Bone marrow (tissue), 2 donors: Measurements from ENCODE around the gene LCMT1.
"Not testable (repeated sequence)": the region's sequence is repeated elsewhere in the genome, so short reads cannot be mapped to it uniquely, and the experiment has no call there.

Experiments used
- DNase-seq, 2 donors: peaks; one replicate each; lab custom pipeline; 2025; lab: John Stamatoyannopoulos, UW

The LCMT1 gene

GRCh38 chr16:25148568-25149215 is 37.1 kb downstream of the LCMT1 start:
- DNase-seq = no peak

- no peak for DNase-seq
Measured at GRCh38 chr16:25151996-25152395, 40.5 kb downstream of the LCMT1 start.

- DNase-seq = peak in 1 of 2 donors; percentile 79
Measured at GRCh38 chr16:25155553-25156460, 44.3 kb downstream of the LCMT1 start.

- DNase-seq = no peak
Measured at GRCh38 chr16:25157271-25157875, 45.8 kb downstream of the LCMT1 start.

DNA sequence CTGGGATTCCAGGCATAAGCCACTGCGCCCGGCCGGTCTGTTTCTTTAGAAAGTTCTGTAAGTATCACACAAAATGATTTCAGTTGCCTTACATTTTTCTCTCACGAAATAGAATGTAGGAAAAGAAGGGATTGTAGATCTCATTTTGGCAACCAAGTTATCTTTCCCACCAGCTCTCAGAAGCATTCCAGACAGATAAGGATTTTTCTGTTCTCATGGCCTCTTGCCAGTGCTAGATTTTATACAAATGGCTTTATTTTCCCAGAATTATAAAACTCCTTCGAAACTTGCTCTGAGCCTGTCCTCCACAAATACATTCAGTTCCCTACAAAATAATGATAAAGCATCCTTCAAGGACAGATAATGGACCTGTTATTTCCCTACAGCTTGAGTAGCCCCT is 46.9 kb downstream of the LCMT1 start:
- DNase-seq = no peak

- no peak for DNase-seq
Measured at GRCh38 chr16:25161753-25162367, 50.3 kb downstream of the LCMT1 start.

- no peak for DNase-seq
Measured at GRCh38 chr16:25163683-25164082, 52.1 kb downstream of the LCMT1 start.

DNA sequence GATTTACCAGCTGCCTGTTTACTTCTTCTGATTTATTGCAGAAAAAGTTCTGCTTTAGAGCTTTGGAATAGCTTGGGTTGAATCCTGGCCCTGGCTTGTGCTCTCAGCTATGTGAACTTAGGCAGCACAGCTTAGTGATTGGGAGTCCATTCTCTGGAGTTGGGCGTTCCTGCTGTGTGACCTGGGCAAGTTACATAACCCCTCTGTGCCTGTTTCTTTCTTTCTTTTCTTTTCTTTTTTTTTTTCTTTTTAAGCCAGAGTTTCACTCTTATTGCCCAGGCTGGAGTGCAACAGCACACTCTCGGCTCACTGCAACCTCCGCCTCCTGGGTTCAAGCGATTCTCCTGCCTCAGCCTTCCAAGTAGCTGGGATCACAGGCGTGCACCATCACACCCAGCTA is 53.7 kb downstream of the LCMT1 start:
- no peak for DNase-seq

DNA sequence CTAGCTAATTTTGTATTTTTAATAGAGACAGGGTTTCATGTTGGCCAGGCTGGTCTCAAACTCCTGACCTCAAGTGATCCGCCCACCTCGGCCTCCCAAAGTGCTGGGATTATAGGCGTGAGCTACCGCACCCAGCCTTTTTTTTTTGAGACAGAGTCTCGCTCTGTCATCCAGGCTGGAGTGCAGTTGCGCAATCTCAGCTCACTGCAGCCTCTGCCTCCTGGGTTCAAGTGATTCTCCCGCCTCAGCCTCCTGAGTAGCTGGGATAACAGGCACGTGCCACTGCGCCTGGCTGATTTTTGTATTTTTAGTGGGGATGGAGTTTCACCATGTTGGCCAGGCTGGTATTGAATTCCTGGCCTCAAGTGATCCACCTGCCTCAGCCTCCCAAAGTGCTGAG is 56.4 kb downstream of the LCMT1 start:
- DNase-seq = not testable (repeated sequence)

GRCh38 chr16:25171390-25171789 is 59.8 kb downstream of the LCMT1 start:
- DNase-seq = no peak

DNA sequence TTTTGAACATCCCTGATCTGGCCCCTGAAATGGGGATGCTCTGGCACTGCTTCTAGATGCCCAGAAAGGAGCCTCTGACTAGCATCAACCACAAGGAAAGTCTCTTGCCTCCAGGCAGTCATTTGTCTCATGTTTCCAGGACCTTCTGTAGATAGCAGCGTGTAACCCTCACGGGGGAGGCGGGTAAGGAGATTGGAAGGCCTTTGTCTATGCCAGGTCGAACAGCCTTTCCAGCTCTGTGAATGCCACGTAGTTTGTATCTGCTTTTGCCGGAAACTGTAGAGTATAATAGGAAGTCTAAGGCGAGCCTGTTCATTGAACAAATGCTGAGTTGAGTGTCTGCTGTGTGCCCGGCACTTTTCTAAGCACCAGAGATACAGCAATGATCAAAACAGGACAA is 61.3 kb downstream of the LCMT1 start:
- no peak for DNase-seq

- DNase-seq = no peak
Measured at GRCh38 chr16:25174285-25174684, 62.7 kb downstream of the LCMT1 start.

GRCh38 chr16:25176136-25176535 is 64.6 kb downstream of the LCMT1 start:
- no peak for DNase-seq

- DNase-seq = no peak
Measured at GRCh38 chr16:25177512-25177830, 65.9 kb downstream of the LCMT1 start.

GRCh38 chr16:25177831-25178688 is 66.5 kb downstream of the LCMT1 start:
- DNase-seq = no peak

DNA sequence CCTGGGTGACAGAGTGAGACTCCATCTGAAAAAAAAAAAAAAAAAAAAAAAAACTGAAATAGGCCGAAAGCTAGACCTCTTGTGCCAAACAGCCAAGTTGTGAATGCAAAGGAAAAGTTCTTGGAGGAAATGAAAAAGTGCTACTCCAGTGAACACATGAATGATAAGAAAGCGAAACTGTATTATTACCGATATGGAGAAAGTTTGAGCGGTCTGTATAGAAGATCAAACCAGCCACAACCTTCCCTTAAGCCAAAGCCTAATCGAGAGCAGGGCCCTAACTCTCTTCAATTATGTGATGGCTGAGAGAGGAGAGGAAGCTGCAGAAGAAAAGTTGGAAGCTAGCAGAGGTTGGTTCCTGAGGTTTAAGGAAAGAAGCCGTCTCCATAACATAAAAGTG is 69.7 kb downstream of the LCMT1 start:
- not testable (repeated sequence) for DNase-seq

GRCh38 chr16:25184771-25185170 is 73.2 kb downstream of the LCMT1 start:
- DNase-seq = no peak

DNA sequence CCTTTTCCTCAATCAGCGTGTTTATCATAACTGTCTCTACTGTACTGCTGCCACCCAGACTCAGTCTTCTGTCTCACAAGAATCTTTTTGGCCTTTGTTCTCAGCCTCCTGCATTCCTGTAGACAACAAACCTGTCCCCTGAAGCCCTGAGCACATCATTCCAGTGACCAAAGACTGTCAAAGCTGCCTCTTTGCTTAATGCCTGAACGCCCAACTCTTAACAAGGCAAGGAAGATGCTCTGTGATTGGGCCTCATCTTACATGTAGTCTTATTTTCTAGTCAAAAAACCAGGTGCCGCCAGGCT is 75.9 kb downstream of the LCMT1 start:
- DNase-seq = no peak

DNA sequence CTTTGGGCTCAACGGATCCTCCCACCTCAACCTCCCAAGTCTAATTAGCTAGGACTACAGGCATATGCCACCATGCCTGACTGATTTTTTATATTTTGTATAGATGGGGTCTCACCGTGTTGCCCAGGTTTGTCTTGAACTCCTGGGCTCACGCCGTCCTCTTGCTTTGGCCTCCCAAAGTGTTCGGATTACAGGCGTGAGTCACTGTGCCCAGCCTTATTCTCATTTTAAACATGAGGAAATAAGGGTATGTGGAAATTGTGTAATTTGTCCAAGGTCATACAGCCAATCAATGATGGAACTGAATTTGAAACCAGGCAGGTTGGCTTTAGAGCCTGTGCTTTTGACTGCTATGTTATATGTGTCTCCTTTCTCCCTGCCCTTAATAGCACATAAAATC is 77.8 kb downstream of the LCMT1 start:
- no peak for DNase-seq

- no peak for DNase-seq
Measured at GRCh38 chr16:25192096-25192495, 80.6 kb downstream of the LCMT1 start.

DNA sequence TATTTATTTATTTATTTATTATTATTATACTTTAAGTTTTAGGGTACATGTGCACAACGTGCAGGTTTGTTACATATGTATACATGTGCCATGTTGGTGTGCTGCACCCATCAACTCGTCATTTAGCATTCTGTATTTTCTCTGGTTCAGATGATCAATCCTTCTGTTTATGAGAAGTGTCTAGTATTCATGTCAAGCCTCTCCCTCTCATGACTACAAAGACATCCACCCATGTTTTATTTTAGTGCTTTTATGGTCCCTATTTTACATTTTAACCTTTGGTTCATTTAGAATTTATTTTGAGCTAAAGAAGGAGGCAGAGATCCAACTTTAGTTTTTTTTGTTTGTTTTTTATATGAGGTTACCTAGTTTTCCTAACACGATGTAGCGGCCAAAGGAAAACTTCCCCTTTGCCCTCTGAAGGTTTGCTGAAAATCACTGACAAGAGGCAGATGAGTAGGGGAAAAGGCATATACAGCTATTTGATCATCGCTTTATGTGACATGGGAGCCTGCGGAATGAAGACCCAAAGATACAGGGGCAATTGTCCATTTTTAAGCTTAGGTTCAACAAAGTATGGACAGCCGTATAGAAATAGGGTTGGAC is 82.8 kb downstream of the LCMT1 start:
- DNase-seq = no peak

DNA sequence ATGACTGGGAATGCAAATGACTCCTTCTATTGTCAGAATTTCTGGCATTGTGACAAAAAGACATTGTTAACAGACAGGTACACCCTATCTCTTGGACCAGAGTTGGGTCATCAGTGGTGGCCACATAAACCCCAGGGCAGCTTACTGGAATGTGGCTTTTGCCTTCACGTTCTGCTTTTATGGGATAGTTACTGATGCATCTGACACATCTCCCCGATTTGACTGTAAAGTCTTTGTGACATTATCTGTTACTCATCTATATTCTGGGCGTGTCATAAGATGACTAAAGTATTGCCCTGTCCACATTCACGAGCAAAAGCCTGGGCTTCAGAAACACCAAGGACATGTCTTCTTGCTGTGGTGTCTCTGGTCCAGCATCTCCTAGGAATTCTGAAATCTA is 86.5 kb downstream of the LCMT1 start:
- DNase-seq = no peak
